Activated CD4-positive, alpha-beta T cell treated with anti-CD3 and anti-CD28 coated beads, Interleukin-2, amount 50 U/mL, for 48 hours (primary cell): ENCODE data around the gene GAA.
A peak's percentile ranks its signal among the peaks of the same experiment; 100 is the strongest.

Source experiments
- DNase-seq, 2 experiments: peaks; one replicate each; pipeline ENCODE4 v3.0.0-alpha.2; 2020

GAA gene

DNA sequence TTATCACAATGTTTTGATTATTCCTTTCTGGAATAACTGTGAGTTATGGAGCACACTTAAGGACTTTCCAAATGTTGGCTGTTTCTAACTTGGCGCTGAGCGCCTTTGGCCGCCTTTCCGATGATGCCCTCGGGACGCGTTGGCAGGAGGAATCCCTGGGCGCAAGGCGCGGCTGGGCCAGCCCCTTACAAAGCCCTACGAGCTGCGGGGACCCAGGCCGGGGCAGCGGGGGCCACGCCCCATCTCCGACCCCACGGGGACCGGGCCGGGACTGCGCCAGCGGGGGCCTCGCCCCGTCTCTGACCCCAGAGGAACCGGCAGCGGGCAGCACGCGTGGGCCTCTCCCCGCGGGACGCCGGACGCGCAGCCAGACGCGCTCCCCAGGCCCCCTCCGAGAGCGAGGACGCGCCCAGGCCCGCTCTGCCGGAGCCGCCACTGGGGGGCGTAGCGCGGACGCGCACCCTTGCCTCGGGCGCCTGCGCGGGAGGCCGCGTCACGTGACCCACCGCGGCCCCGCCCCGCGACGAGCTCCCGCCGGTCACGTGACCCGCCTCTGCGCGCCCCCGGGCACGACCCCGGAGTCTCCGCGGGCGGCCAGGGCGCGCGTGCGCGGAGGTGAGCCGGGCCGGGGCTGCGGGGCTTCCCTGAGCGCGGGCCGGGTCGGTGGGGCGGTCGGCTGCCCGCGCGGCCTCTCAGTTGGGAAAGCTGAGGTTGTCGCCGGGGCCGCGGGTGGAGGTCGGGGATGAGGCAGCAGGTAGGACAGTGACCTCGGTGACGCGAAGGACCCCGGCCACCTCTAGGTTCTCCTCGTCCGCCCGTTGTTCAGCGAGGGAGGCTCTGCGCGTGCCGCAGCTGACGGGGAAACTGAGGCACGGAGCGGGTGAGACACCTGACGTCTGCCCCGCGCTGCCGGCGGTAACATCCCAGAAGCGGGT lies at the start of gene GAA:
Gene GAA (plus strand): TSS at position 571 of the 935 bp plus-strand sequence. CDS start 3,006 bp downstream, outside the sequence.
- peak; percentile 82 to 85 for DNase-seq

DNA sequence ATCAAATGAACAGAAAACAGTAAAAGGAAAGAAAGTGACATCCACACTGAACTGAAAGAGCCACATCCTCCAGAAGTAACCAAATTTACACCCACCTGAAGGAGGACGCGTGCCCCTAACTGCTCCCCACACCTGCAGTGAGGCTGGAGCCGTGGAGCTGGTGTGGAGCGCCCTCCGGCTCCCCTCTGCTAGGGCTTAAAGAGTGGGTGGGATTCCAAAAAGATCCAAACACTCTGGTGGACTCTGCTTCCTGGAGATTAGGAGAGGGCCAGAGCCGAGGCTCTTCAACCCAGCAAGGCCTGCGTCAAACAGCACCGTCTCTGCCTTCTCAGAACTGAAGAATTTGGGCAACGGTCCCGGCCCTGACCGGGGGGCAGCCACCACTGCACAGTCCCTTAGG lies 49.7 kb upstream of the GAA start:
- no peak for DNase-seq

DNA sequence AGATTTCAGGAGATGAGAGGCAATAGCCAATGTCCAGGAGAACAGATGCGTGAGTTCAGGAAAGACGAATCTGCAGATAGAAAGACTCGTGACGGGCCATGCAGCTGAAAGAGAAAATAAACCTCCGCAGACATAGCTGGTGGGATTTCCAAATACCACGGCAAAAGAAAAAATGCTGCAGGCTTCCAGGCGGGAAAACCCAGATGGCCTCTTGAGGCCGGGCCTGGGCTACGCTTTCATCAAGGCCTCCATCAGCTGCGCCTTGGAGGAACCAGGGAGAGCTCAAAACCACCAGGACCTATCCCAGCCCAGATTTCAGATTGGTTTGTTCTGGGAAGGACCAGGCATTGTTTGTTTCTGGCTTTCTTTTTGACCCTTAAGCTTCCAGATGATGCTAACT lies 48.3 kb upstream of the GAA start:
- DNase-seq, result no peak

DNA sequence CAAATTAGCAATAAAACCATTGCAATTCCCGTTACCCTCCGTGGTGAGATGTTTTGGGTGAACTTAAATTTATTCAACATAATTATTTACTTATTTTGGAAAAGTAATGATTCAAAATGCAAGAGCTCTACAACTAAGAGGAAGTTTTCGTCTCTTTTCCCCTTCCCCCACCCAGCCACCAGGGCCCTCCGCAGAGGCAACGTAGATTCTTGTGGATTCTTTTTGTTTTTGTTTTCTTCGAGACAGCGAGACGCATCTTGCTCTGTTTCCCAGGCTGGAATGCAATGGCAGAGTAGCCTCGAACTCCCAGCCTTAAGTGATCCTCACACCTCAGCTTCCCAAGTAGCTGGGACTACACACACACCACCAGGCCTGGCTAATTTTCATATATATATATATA lies 45.8 kb upstream of the GAA start:
- no peak for DNase-seq

DNA sequence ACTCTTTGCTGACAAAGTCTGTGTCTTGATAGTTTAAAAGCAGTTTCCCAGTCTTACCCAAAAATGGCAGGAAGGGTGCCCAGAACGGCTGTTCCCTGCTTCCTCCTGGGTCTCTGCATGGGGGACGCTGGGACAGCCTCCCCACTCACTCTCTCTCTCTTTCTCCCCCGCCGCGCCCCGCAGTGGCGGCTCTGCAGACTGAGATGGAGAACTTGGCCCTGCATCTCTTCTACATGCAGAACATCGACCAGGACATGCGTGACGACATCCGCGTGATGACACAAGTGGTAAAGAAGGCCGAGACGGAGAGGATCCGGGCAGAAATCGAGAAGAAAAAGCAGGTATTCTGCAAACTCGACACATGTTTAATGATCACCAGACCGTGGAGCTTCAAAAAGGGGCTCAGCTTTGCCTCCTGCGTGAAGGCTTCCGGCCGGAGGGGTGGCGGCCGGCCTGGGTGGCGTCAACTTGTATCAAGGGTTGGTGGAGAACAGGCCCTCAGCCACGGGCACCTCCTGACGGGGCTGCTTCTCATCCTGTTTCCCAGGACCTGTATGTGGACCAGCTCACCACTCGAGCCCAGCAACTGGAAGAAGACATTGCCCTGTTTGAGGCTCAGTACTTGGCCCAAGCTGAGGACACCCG lies 42.9 kb upstream of the GAA start:
- no peak for DNase-seq

DNA sequence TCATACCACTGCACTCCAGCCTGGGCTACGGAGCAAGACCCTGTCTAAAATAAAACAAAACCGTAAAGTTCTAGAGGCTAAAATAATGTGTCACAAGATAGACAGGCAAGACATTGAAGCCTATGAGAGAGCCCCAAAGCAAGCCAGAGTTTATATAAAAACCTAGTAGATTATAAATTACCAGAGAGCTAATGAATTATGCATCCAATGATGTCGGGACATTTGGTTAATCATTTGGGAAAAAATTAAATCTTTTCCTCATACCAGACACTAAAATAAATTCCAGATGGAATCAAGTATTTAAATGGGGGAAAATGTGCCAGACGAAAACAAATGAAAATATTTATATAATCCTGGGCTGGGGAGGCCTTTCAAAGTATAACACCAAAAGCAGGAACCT lies 40.7 kb upstream of the GAA start:
- no peak for DNase-seq

DNA sequence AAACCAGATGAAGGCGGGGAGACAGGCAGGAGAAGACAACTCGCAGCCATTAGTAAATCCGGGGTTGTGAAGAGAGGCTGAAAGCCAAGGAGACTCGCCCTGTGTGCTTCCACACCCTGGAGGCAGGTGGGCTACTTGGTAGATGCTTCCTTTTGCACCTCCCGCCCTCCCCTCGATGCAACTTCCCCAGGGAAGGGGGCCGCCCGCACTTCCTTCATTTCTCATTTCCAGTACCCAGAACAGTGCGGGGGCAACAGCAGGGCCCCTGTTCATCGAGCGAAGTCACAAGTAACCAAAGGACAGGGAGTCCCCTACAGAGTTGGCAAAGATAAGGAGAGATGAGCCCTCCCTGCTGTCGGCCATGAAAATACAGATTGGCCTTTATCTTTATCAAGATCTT lies 40.0 kb upstream of the GAA start:
- no peak for DNase-seq

DNA sequence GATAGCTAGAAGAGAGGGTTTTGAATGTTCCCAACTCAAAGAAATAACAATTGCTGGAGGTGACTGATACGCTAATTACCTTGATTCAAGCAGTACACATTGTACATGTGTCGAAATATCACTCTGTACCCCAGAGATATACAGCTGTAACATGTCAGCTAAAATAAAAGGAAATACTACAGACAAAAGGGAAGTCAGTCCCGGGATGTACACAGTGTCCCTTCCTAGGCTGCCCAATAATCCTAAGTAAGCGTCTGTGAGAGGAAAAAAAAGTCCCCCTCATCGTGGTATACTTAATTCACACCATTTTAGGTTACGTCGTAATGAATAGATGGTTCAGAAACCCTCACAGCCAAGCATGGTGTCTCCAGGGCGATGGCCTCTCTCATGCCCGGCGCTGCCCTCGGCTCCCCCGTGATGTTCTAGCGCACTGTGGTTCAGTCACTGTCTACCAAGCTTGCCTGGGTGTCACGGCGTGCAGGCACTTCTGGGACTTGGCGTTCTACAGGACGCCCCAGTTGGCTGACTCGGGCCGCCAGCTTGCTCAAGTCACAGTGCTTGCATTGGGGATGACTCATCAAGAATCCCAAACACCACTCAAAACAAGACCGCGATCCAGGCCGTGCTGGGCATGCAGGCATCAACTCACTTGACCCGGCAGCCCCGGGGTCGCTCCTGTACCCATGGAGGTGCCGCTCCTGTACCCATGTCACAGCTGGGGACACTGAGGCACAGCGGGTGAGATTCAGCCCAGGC lies 37.4 kb upstream of the GAA start:
- no peak for DNase-seq

DNA sequence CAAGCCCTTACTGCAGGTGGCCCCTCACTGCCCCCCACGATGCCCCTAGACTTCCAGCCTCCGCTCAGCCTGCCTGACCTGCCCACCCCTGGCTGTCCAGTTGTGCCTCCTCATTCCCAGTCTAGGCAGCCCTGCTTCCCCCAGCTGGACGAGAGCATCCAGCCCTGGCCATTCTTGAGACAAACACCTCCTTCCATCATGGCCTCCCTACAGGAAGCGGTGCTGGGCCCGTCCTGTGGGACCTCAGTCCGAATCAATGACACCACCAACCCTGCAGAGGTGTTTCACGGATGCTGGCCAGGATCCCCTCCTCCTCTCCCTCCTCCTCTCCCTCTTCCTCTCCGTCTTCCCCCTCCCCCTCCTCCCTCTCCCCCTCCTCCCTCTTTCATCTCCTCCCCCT lies 36.7 kb upstream of the GAA start:
- no peak for DNase-seq

DNA sequence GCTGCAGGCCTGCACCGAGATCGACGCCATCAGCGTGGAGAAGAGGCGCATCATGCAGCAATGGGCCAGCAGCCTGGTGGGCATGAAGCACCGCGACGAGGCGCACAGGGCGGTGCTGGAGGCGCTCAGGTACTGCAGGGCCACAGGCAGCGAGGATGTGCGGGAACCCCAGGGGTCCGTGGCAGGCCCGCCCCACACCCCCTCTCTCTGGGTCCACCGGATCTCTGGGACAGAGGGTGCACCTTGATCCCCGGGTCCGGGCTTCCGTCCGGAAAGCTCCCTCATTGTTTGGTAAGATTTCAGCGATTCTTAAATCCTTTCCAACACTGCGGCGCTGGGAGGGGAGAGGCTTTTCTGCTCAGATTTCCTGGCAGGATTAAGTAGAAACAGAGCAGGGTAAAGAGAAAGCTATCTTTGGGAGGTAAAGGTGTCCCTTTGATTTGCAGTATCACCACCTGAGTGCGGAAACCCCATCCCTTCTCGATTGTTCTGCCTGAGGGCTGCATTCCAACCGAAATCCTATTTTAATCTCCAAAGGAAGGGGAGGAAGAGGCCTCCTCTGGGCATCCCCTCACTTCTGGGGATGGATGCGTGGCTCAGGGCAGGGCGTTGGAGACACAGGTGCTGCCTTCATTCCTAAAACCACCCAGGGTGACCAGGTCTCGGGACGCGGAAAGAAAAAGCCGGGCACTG lies 35.8 kb upstream of the GAA start:
- no peak for DNase-seq

DNA sequence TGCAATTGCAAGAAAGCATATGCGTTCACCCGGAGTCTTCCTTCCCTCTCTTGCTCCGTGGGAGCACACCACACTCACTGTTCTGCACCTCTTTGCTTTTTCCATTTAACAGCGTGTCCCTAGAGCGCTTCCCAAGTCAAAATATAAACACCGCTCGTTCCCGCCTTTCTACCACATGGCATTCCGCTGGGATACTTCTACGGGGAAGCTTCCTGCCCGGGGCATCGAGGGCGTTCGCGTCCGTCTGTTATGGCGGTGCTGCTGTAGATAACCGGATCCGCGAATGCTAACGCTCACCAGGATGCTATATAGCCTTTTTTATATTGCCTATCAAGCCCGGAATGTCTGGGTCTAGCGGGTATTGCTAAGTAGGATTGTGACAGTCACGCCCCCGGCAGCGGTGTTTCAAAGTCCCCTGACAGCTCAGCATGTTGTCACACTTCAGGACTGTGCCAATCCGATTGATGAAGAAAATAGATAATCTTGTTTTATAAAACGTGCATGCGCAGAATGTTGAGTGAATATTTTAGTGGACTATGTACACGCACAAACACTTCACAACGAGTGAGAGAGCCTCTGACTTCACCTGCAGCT lies 33.9 kb upstream of the GAA start:
- no peak for DNase-seq

DNA sequence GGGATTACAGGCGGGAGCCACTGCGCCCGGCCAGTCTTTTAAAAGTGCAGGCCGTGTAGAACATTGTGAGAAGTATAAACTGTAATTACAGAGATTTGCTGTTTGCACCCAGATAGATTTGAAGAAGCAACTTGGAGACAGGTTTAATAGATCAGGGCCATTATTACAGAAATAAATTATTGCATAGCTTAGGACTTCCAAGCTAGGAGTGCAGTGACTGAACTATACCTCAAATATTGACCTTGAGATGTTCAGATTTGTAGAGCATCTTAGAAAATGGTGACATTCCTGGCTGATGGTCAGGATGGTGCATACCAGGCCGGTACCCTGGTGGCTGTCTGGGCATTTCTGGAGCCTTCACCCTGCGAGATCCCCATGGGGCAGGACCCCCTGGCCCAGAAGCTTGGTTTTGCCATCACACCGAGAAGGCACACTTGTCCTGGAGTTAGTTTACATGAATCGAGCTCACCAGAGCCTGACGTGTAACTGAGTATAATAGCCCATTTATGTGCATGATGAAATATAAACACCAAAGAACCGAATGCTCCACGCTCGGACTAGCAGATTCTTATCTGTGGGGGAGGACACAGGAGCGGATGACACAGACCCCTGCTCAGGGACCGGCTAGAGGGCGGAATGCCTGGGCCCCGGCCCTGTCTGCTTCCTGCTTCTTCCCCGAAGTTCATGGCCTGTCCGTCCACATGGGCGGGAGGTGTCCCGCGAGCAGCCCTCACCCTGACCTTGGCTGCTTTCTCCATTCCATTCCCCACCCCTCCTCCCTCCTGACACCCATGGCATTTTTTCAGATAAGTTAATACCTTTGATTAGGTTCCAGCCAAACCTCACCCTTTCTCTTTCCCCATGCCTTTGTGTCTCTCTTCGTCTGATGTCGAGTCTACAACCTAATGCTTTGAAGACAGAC lies 32.8 kb upstream of the GAA start:
- DNase-seq, result no peak

DNA sequence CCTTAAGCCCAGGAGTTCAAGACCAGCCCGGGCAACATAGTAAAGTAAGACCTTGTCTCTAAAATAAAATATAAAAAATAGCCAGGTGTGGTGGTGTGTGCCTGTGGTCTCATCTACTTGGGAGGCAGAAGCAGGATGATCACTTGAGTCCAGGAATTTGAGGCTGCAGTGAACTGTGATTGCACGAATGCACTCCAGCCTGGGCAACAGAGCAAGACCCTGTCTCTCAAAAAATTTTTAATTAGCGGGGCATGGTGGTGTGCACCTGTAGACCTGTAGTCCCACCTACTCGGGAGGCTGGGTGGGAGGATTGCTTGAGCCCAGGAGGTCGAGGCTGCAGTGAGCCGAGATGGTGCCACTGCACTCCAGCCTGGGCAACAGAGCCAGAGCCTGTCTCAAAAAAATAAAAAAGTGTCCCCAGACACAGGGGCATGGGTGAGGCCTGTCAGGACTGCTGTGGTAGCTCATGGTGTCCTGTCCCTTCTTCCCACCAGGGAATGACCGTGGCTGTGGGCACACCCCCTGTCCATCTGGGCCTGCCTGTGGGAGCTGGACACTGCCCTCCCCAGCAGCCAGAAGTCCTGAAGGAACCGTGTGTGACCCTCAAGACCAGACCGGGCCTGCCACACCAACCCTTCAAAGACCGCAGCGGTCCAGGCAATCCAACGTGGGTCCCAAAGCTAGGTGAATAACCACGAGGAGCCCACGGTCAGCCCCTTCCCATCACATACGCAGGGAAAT lies 30.8 kb upstream of the GAA start:
- no peak for DNase-seq

DNA sequence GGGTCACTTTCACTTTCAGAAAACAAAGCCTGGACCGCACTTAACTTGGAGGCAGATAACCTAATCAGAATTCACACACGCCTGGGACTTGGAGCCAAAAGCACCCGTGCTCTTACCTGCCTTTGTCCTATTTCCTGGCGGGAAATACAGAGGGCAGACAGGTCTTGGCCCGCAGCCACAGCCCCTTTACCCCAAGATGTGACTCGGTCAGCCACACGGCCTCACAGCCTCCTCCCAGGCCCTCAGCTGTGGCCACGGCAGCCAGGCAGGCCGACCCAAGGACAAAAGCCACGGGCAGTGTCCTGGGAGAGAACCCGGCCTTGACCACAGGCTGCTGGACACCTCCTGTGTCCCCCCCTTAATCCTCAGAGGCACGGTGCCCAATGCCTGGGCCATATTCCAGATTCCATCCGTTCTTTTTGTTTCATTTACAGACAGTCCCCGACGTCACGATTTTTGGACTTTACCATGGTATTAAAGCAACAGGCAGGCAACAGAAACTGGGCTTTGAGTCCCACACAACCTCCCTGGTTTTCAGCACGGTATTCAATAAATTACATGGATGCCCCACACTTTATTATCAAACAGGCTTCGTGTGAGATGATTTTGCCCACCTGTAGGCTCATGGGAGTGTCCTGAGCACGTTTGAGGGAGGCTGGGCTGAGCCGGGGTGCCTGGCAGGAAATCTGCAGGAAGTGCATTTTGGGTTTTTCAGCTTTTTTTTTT lies 30.1 kb upstream of the GAA start:
- no peak for DNase-seq

DNA sequence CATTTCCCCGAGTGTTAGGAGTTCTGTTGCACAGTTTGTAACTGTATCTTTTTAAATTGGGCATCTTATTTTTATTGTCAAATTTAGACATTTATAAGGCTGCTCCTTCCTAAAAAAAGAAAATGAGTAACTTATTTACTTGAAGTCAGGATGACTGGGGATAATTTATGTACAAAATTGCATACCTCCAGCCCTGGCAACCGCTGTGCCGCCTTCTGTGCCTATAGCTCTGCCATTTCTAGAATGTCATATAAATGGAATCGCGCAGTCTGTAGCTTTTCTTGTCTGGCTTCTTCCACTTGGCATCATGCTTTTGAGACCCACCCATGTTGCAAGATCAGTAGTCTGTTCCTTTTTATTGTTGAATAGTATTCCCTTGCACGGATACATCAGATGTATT lies 29.0 kb upstream of the GAA start:
- no peak for DNase-seq

DNA sequence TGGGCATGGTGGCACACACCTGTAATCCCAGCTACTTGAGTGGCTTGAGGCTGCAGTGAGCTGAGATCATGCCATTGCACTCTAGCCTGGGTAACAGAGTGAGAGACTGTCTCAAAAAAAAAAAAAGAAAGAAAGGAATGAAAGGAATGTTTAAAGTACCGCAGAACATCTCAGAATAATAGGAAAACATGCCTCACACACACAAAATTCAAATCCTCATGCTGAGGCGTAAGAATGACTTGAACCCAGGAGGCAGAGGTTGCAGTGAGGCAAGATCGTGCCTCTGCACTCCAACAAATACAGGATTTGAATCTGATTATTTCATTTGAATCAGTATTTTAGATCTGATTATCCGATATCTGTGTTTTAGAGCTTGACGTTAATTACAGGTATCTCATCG lies 21.3 kb upstream of the GAA start:
- no peak for DNase-seq

DNA sequence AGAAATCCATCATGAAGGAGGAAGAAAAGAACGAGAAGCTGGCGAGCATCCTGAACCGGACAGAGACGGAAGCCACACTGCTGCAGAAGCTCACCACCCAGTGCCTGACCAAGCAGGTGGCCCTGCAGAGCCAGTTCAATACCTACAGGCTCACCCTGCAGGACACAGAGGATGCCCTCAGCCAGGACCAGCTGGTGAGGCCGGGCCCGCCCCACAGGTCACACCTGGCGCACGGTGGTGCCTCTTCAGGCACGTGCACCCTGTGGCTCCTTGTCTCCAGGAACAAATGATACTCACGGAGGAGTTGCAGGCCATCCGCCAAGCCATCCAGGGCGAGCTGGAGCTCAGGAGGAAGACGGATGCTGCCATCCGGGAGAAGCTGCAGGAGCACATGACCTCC lies 19.8 kb upstream of the GAA start:
- no peak for DNase-seq

DNA sequence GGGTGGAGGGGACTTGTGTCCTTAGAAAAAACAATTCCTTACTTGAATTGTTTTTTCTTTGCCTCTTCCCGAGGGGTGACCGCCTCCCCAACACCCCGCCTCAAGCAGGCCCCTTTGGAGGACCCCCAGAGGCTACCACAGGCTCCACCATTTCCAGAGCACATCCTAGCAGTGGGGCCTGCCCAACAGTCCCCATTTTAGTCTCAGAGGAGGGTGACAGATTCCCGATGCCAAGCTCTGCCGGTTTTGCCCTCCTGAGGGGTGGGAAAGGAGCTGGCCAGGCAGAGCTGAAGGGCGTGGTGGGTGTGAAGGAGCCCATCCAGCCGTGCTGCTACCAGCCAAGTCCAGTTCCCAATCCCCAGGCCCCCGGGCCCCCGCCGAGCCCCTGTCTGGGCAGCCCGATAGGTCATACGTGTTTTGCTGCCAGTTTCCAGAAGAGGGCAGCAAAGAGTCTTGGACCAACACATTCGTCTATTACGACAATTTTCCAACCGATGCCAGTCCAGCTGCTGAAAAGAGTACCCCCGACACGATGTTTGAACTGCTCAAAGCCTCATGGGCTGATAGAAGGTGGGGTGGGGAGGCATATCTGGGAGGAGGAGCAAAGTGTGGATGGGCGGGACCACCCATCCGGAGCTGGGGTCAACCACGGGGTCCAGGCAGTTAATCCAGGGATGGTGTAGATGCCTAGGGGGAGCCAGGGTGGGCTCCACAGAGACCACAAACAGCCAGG lies 18.8 kb upstream of the GAA start:
- DNase-seq, result peak; percentile 66 to 70

DNA sequence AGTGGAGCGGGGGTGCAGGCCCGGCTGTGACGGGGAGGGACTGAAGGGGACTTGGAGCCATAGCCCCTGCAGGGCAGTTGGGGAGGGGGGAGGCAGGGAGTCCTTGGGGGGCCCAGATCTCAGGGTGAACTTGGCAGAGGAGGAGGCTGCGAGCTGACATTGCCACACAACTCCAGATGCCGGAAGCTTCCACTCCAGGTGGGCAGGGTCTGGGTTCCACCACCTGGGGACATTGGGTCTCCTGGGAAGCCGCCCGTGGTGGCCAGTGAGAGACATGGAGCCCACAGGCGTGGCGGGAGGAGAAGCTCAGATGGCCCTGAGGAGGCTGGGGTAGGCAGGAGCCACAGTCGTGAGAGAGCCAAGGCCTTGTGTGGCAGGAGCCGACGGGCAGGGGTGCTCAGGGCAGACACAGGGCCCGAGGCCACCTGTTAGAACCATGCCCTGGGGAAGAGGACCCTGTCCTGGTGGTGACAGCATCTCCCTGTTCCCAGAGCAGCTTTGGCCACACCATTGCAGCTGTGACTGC lies 18.2 kb upstream of the GAA start:
- no peak for DNase-seq
